Keratinocyte (primary cell): ENCODE results near the gene NIN. TPM values are rescaled to one million over a fixed set of nuclear protein-coding genes. Genes with fewer than 3 reads are reported as not detected.

Experiments
- DNase-seq: peaks from one replicate; pipeline ENCODE4 v3.0.0-alpha.2; 2011; ENCODE audit warnings: low read depth, missing footprints, low spot score
- FAIRE-seq: peaks from 2 replicates; lab custom pipeline; 2011; peaks lifted over from hg19 to GRCh38; lab: Jason Lieb, UNC
- H2AFZ ChIP-seq: 2 replicates; pipeline ENCODE4 v1.6.0; 2012; ENCODE audit warnings: low read length, control low read depth, inconsistent platforms; ENCODE audit not compliant: control insufficient read depth
- H3K27ac ChIP-seq: 2 replicates; pipeline ENCODE4 v1.5.1; 2011; ENCODE audit warnings: low read length; ENCODE audit not compliant: control insufficient read depth, insufficient read depth
- H3K27me3 ChIP-seq: 3 replicates; pipeline ENCODE4 v1.6.0; 2011; ENCODE audit warnings: low read length; ENCODE audit not compliant: control insufficient read depth, insufficient read depth; ENCODE audit errors: extremely low read depth
- H3K36me3 ChIP-seq, 2 experiments: 2 replicates in 1 of 2; 3 replicates in 1 of 2; pipeline ENCODE4 v1.5.1; 2011; ENCODE audit warnings: low read length in 2 of 2, mild to moderate bottlenecking in 1 of 2; ENCODE audit not compliant: control insufficient read depth in 2 of 2, insufficient read depth in 2 of 2; ENCODE audit errors: extremely low read depth in 1 of 2
- H3K4me1 ChIP-seq: 3 replicates; pipeline ENCODE4 v1.5.1; 2011; ENCODE audit warnings: low read length; ENCODE audit not compliant: control insufficient read depth, insufficient read depth; ENCODE audit errors: extremely low read depth
- H3K4me2 ChIP-seq: 3 replicates; pipeline ENCODE4 v1.6.0; 2011; ENCODE audit warnings: low read depth, low read length; ENCODE audit not compliant: control insufficient read depth, insufficient read depth; ENCODE audit errors: extremely low read depth
- H3K4me3 ChIP-seq, 3 experiments: fragments of 200-600 bp in 1 of 3; sonication (generic) in 1 of 3; 2 replicates in 2 of 3; 3 replicates in 1 of 3; pipeline ENCODE4 v1.5.1; 2011 to 2016; ENCODE audit warnings: low read length in 3 of 3, mild to moderate bottlenecking in 3 of 3, control low read depth in 2 of 3, inconsistent platforms in 1 of 3, low read depth in 1 of 3, mixed read lengths in 1 of 3, mixed run types in 1 of 3, moderate library complexity in 1 of 3; ENCODE audit not compliant: control insufficient read depth in 2 of 3, insufficient read depth in 2 of 3; ENCODE audit errors: extremely low read depth in 1 of 3
- H3K79me2 ChIP-seq: 2 replicates; pipeline ENCODE4 v1.6.0; 2012; ENCODE audit warnings: low read length; ENCODE audit not compliant: control insufficient read depth, insufficient read depth
- H3K9ac ChIP-seq: 3 replicates; pipeline ENCODE4 v1.6.0; 2011; ENCODE audit warnings: low read length; ENCODE audit not compliant: control insufficient read depth, insufficient read depth; ENCODE audit errors: extremely low read depth
- H3K9me1 ChIP-seq: 3 replicates; pipeline ENCODE4 v1.6.0; 2011; ENCODE audit warnings: low read length; ENCODE audit not compliant: control insufficient read depth, insufficient read depth; ENCODE audit errors: extremely low read depth
- H3K9me3 ChIP-seq: 2 replicates; pipeline ENCODE4 v1.5.1; 2012; ENCODE audit warnings: low read depth, low read length; ENCODE audit not compliant: control insufficient read depth
- H4K20me1 ChIP-seq: 3 replicates; pipeline ENCODE4 v1.6.0; 2011; ENCODE audit warnings: low read length; ENCODE audit not compliant: control insufficient read depth, insufficient read depth; ENCODE audit errors: extremely low read depth
- EZH2 ChIP-seq: IDR thresholded peaks from one replicate; pipeline ENCODE4 v1.6.1; 2012; ENCODE audit warnings: inconsistent platforms, mild to moderate bottlenecking, low read length, moderate library complexity
- dilution Hi-C: fragments of 300-500 bp; cut with MboI; formaldehyde crosslinking; loops from one replicate; pipeline ENCODE4 v1.7.0; 2020; ENCODE audit warnings: low sequenced_read_pairs; ENCODE audit not compliant: extremely low pct_ligation_motif_present
- polyA plus RNA-seq, 5 experiments: library from polyadenylated mRNA; depleted of rRNA in 3 of 5; stranded (reverse) in 3 of 5; stranded (forward) in 1 of 5; unstranded in 1 of 5; fragments of >200 nt; gene quantifications; 1 replicate in 1 of 5; 2 replicates in 3 of 5; 3 replicates in 1 of 5; pipeline versions ENCODE4 v1.2.1 to v1.2.3, GENCODE V29; 2011 to 2012; ENCODE audit warnings: missing spikeins in 2 of 5, low read depth in 1 of 5, low replicate concordance in 1 of 5
- TF ChIP-seq, protein P1 (sequence below), 3 experiments: IDR thresholded peaks in 1 of 3; conservative IDR thresholded peaks in 1 of 3; optimal IDR thresholded peaks in 1 of 3; 2 replicates in 2 of 3; 3 replicates in 1 of 3; pipeline versions ENCODE3 to v1.5.1; 2011; ENCODE audit warnings: low read length in 3 of 3, mild to moderate bottlenecking in 3 of 3, moderate library complexity in 2 of 3, control low read depth in 1 of 3, inconsistent platforms in 1 of 3; ENCODE audit not compliant: insufficient read depth in 2 of 3; ENCODE audit errors: extremely low read depth in 1 of 3

The NIN gene
- polyA plus RNA-seq, 1 donor (not counting 4 experiments of a cell fraction or from before 2014, with no cell fraction given) = 15.2 TPM

DNA sequence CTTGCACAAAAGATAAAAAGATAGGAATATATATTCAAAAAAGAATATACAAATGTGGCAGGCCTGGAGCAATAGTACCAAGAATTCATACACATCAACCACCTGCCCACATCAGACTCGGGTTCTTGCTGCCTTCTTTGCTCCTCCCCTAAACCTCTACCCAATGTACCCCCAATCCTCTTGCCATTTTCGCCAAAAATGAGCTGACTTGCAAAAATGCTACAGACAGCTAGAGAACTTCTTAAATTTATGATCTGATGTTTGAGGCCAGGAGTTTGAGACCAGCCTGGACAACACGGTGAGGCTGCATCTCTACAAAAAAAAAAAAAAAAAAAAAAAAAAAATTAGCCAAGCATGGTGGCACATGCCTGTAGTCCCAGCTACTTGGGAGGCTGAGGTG lies 119.9 kb downstream of the NIN start:
- H3K9ac ChIP-seq = no peak overlapping the region
- FAIRE-seq = no peak
- no peaks in the 10 kb centered on the region for H3K36me3 ChIP-seq
- no peak overlapping the region for H3K4me2 ChIP-seq
- H3K4me1 ChIP-seq = no peaks in the 10 kb centered on the region
- H3K9me1 ChIP-seq = no peaks in the 10 kb centered on the region
- no peak overlapping the region for H2AFZ ChIP-seq
- no peaks in the 10 kb centered on the region for H4K20me1 ChIP-seq
- H3K9me3 ChIP-seq = no peaks in the 10 kb centered on the region
- H3K79me2 ChIP-seq = no peaks in the 10 kb centered on the region
- DNase-seq = no peak
- H3K27me3 ChIP-seq = no peaks in the 10 kb centered on the region
- no peak for TF ChIP-seq EZH2
- TF ChIP-seq, protein P1, sequence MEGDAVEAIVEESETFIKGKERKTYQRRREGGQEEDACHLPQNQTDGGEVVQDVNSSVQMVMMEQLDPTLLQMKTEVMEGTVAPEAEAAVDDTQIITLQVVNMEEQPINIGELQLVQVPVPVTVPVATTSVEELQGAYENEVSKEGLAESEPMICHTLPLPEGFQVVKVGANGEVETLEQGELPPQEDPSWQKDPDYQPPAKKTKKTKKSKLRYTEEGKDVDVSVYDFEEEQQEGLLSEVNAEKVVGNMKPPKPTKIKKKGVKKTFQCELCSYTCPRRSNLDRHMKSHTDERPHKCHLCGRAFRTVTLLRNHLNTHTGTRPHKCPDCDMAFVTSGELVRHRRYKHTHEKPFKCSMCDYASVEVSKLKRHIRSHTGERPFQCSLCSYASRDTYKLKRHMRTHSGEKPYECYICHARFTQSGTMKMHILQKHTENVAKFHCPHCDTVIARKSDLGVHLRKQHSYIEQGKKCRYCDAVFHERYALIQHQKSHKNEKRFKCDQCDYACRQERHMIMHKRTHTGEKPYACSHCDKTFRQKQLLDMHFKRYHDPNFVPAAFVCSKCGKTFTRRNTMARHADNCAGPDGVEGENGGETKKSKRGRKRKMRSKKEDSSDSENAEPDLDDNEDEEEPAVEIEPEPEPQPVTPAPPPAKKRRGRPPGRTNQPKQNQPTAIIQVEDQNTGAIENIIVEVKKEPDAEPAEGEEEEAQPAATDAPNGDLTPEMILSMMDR (optimal IDR thresholded peaks at IDR 0.05 in 1 of 3, IDR thresholded peaks at IDR 0.05 in 1 of 3, conservative IDR thresholded peaks at IDR 0.05 in 1 of 3; ENCODE audit: extremely low read depth in 1 of 3, insufficient read depth in 2 of 3, low read length in 3 of 3) = no peak
- H3K27ac ChIP-seq = no peak overlapping the region
- dilution Hi-C loops = no loop called here
- H3K4me3 ChIP-seq = no peak overlapping the region

DNA sequence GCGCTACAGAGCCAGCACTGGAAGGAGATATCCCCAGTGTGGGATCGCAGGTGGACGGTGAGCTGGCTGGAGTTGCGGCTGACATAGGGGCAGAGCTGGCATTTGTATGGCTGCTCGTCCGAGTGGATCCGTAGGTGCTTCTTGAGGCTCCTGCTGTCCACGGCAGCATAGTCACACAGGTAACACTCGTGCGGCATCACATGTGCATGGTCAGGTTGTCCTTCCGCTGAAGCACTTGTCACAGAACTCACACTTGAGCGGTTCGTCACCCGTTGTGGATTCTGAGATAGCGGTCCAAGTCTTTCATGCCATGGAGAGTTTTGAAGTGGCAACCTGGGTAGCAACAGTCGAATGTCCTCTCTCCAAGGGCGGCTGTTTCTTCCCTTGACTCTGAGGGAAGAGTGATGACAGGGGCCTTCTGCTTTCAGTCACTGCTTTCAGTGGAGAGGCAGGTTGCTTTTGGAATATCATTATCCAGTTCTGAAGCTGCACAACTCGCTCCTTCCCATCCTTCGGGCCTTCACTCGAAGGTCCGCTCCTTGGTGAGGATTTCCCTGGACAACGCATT lies 125.9 kb downstream of the NIN start:
- no peaks in the 10 kb centered on the region for H3K79me2 ChIP-seq
- H3K36me3 ChIP-seq = no peaks in the 10 kb centered on the region
- FAIRE-seq (no peak), DNase-seq (no peak)
- H3K4me2 ChIP-seq = no peak overlapping the region
- no peak overlapping the region for H2AFZ ChIP-seq
- H3K4me3 ChIP-seq = no peak overlapping the region
- H4K20me1 ChIP-seq = no peaks in the 10 kb centered on the region
- no peaks in the 10 kb centered on the region for H3K9me3 ChIP-seq
- no peaks in the 10 kb centered on the region for H3K27me3 ChIP-seq
- H3K9me1 ChIP-seq = no peaks in the 10 kb centered on the region
- TF ChIP-seq, protein P1 (optimal IDR thresholded peaks at IDR 0.05 in 1 of 3, IDR thresholded peaks at IDR 0.05 in 1 of 3, conservative IDR thresholded peaks at IDR 0.05 in 1 of 3; ENCODE audit: extremely low read depth in 1 of 3, insufficient read depth in 2 of 3, low read length in 3 of 3) = no peak
- no peak for TF ChIP-seq EZH2
- no peak overlapping the region for H3K27ac ChIP-seq
- H3K9ac ChIP-seq = no peak overlapping the region
- dilution Hi-C loops = no loop called here
- H3K4me1 ChIP-seq = no peaks in the 10 kb centered on the region
